GM12875 (cell line): ENCODE measurements around the gene BANF1.

ENCODE experiments used
- H3K4me3 ChIP-seq: one replicate; pipeline ENCODE4 v1.5.1; 2011; ENCODE audit warnings: low read depth, low read length, control low read depth
- TF ChIP-seq, protein P1 (sequence below): IDR thresholded peaks from 2 replicates; pipeline ENCODE4 v1.5.1; 2011; ENCODE audit warnings: low read depth, mild to moderate bottlenecking, control low read depth, inconsistent platforms, low read length, moderate library complexity, borderline replicate concordance; ENCODE audit not compliant: insufficient read depth

BANF1 gene

DNA sequence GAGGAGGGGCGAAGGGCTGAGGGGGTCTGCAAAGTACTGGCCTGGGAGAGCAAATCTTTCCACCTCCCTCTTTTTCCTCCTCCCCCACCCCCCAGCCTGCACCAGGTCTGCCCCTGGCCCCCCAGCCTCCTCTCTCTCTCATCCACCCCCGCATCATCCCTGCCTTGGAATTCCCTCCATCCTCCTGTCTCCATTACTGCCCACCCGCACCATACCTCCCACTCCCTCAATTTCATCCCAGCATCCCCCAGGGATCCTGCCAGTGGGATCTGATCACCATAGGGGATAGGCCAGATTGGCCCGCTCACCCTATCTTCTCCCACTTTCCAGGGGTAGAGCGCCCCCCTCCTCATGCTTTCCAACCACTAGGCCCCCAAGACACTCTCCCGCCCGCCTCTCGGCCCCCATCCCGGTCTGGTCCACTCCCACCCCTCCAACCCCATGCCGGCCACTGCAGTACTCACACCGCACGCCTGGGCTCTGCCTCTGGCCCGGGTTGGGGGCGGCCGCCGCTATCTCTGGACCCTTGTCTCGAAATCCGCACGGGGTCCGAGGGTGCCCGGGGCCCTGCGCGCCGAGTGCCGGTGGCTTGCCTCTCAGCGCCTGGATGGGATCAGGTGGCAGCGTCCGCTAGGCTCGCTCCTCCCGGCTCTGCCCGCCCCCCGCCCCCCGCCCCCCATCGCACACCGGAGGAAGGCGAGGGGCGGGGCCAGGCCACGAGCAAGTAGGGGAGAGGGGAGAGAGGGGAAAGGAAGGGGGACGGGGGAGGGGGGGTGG is 46.4 kb downstream of the BANF1 start, which contains the start of gene GAL3ST3:
Gene GAL3ST3, minus strand, starts transcription at position 615 of the 777 bp plus-strand sequence. CDS start 3,746 bp downstream, outside the sequence.
- TF ChIP-seq, protein P1, sequence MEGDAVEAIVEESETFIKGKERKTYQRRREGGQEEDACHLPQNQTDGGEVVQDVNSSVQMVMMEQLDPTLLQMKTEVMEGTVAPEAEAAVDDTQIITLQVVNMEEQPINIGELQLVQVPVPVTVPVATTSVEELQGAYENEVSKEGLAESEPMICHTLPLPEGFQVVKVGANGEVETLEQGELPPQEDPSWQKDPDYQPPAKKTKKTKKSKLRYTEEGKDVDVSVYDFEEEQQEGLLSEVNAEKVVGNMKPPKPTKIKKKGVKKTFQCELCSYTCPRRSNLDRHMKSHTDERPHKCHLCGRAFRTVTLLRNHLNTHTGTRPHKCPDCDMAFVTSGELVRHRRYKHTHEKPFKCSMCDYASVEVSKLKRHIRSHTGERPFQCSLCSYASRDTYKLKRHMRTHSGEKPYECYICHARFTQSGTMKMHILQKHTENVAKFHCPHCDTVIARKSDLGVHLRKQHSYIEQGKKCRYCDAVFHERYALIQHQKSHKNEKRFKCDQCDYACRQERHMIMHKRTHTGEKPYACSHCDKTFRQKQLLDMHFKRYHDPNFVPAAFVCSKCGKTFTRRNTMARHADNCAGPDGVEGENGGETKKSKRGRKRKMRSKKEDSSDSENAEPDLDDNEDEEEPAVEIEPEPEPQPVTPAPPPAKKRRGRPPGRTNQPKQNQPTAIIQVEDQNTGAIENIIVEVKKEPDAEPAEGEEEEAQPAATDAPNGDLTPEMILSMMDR = no peak
- no peak within 1 kb of the TSS for H3K4me3 ChIP-seq

DNA sequence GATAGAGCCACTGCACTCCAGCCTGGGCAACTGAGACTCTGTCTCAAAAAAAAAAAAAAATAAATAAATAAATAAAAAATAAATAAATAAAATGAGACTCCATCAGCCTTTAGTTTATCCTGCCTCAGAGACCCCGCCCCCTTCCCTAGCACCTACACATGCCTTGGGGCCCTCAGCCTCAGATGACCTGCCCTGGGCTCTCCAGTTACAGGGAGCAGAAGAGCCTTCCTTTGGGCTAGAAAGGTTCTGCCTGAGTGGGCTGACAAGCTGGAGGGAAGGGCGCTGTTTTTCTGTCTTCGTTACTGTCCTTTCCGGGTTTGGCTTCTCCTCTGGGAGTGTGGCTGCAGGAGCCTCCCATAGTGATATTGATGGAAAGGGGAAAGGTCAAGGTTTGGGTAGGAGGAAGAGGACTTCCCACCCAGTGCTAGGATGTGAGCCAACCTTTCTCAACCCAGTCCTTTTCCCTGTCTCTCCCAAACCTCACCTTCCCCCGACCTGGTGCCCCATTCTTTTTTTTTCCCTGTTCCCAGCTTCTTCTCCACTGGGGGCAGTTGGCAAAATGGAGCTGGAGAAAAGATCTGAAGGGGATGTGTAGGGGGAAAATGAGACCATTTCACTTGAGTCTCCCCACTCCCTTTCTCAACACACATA is 48.4 kb downstream of the BANF1 start:
- TF ChIP-seq, protein P1 = no peak
- H3K4me3 ChIP-seq = no peak overlapping the region

DNA sequence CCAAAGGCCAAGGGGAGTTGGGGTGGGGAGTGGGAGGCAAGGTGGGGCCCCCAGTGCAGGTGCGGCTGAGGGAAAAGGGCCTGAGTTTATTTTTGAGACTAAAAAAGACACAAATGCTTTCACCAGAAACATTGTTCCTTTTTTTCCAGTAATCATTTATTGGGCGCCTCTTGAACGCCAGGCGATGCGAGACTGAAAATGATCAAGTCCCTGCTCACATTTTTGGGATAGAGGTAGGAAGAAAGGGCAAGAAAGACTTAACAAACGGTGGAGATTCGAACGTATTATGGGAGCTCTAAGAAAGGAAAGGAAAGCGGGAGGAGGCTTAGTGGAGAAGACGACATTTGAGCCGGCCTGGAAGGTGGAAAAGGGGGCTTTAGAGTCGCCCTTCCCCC is 49.1 kb downstream of the BANF1 start:
- peak overlapping the region; percentile 63 for H3K4me3 ChIP-seq
- TF ChIP-seq, protein P1 = no peak

DNA sequence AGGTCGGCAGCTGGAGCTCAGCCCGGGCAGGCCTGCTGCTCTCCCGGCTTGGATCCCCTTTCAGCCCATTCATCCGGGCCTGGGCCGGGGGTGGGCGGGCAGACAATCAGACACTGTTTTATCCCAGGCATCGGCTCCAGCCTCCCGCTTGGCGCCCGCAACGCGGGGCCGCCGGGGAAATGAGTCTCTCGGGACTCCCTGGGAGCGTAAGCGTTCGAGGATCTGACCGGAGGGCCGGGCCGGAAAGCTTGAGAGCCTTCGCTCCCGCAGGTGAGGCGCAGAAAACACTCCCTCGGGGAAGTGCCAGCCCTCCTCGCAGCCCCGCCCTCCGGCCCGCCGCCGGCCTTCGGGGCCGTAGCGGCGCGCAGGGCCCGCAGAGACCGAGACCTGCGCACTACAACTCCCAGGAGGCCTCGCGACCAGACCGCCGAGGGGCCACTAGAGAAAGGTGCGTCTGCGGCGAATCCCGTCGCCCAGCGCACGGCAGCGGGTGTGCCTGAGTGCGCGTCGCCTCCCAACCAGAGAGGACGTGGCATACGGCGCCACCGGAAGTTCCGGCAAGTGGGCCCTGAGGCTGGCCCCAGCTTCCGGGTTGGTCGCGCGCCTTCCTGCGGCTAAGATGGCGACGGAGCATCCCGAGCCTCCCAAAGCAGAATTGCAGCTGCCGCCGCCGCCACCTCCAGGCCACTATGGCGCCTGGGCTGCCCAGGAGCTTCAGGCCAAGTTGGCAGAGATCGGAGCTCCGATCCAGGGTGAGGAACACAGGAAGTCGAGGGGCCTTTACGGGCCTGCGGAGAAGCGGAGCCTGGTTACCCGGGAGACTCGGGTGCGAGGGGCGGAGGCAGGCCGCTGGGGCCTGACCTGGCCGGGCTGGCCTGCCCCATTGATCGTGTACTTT is 49.7 kb downstream of the BANF1 start, which contains the start of gene SF3B2:
Gene SF3B2, plus strand, starts transcription at position 599 of the 898 bp plus-strand sequence. Its CDS starts 21 bp downstream, at position 620.
- TF ChIP-seq, protein P1 = no peak
- H3K4me3 ChIP-seq = peak within 1 kb of the TSS; percentile 96

DNA sequence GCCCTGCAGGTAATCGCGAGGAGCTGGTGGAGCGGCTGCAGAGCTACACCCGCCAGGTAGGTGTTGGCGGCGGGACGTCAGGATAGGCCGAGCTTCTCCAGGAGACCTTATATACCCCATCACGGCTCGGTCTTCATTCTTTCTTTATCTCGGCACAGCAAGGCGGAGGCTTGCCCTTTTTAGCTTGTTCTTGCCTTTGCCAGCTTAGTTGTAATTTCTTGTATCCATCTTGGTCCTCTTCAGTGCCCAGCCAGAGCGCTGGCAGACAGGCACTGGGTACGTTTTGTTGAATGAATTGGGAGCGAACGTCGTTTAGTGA is 50.3 kb downstream of the BANF1 start:
- TF ChIP-seq, protein P1 = no peak

More for the DNA sequence above, 50.3 kb downstream of the BANF1 start:
- peak overlapping the region; percentile 96 for H3K4me3 ChIP-seq
